Measurements from ENCODE around the gene FAM89A.
"Not testable (repeated sequence)": the region's sequence is repeated elsewhere in the genome, so short reads cannot be mapped to it uniquely, and the experiment has no call there.

FAM89A gene

GRCh38 chr1:231036416-231036815 is 3.6 kb downstream of the FAM89A start:
- no peak for DNase-seq (ENCODE audit: low read depth, low spot score)
- in situ Hi-C loops (cut with HindIII; ENCODE audit: low sequenced_read_pairs) = no loop called here
- H3K4me3 ChIP-seq (ENCODE audit: low read depth, low read length) = no peak overlapping the region
- TF ChIP-seq CTCF (IDR thresholded peaks at IDR 0.05; ENCODE audit: low read depth, low read length) = no peak

- in situ Hi-C loops (cut with HindIII; ENCODE audit: low sequenced_read_pairs) = no loop called here
These were observed 4.3 kb downstream of the FAM89A start for GRCh38 chr1:231035799-231036198.

GRCh38 chr1:231032963-231033362 is 7.1 kb downstream of the FAM89A start:
- no peak for TF ChIP-seq CTCF (IDR thresholded peaks at IDR 0.05; ENCODE audit: low read depth, low read length)
- H3K4me3 ChIP-seq (ENCODE audit: low read depth, low read length) = no peak overlapping the region
- in situ Hi-C loops (cut with HindIII; ENCODE audit: low sequenced_read_pairs) = no loop called here
- no peak for DNase-seq (ENCODE audit: low read depth, low spot score)

More at GRCh38 chr1:231035799-231036198, 4.3 kb downstream of the FAM89A start:
- DNase-seq (ENCODE audit: low read depth, low spot score) = no peak
- no peak for TF ChIP-seq CTCF (IDR thresholded peaks at IDR 0.05; ENCODE audit: low read depth, low read length)
- no peak overlapping the region for H3K4me3 ChIP-seq (ENCODE audit: low read depth, low read length)

GRCh38 chr1:231029841-231030240 is 10.2 kb downstream of the FAM89A start:
- in situ Hi-C loops (cut with HindIII; ENCODE audit: low sequenced_read_pairs) = no loop called here
- no peak overlapping the region for H3K4me3 ChIP-seq (ENCODE audit: low read depth, low read length)
- DNase-seq (ENCODE audit: low read depth, low spot score) = no peak
- no peak for TF ChIP-seq CTCF (IDR thresholded peaks at IDR 0.05; ENCODE audit: low read depth, low read length)

GRCh38 chr1:231029247-231029646 is 10.8 kb downstream of the FAM89A start:
- DNase-seq (ENCODE audit: low read depth, low spot score); in situ Hi-C loops (cut with HindIII; ENCODE audit: low sequenced_read_pairs); H3K4me3 ChIP-seq (ENCODE audit: low read depth, low read length): not testable (repeated sequence)

GRCh38 chr1:231028682-231029081 is 11.4 kb downstream of the FAM89A start:
- in situ Hi-C loops (cut with HindIII; ENCODE audit: low sequenced_read_pairs) = no loop called here
- TF ChIP-seq CTCF (IDR thresholded peaks at IDR 0.05; ENCODE audit: low read depth, low read length) = no peak

GRCh38 chr1:231027971-231028370 is 12.1 kb downstream of the FAM89A start:
- in situ Hi-C loops (cut with HindIII; ENCODE audit: low sequenced_read_pairs) = no loop called here
- DNase-seq (ENCODE audit: low read depth, low spot score) = no peak

More at GRCh38 chr1:231028682-231029081, 11.4 kb downstream of the FAM89A start:
- no peak for DNase-seq (ENCODE audit: low read depth, low spot score)
- no peak overlapping the region for H3K4me3 ChIP-seq (ENCODE audit: low read depth, low read length)

More at GRCh38 chr1:231027971-231028370, 12.1 kb downstream of the FAM89A start:
- TF ChIP-seq CTCF (IDR thresholded peaks at IDR 0.05; ENCODE audit: low read depth, low read length) = no peak
- no peak overlapping the region for H3K4me3 ChIP-seq (ENCODE audit: low read depth, low read length)

Measured in astrocyte of the spinal cord (primary cell).